ENCODE measurements around the gene LSAMP. TPM values are rescaled to one million over a fixed set of nuclear protein-coding genes. Genes with fewer than 3 reads are reported as not detected.

LSAMP gene
- total and polyA plus RNA-seq, 2 of the 8 experiments (the other 6 are each of a cell fraction or from before 2014, with no cell fraction given) = 1.8 to 5.7 TPM

DNA sequence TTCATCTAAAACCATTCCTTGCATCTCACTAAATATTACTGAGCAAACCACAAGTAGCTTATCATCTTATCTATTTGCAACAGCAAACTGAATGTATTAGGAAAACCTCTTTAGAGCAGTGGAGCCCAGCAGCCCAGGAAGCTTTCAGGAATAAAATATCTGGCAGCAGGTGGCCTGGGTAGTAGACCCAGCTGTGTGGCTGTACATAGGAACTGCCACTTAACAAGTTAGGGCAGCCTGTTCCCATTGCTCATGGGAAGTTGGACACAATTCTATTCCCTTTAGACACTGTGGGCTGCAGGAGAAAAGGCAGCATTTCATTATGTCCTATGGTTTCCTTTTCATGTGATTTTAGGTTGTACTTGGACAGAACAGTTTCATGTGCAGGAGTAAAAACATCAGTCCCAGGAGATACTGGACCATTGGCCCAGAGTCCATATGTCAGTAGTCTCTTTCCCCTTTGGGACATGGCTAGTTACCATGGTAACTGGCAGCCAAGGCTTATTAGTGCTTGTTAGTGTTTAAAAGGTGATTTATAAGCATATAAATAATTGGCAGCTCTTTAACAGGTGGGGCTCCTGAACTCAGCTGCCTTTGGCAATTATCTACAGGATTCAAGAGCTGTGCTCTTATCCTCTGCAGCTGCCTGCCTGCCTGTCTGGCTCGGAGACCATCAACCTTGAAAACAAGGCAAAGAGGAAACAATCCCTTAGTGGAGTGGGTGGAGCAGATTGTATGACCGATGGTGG lies 28.9 kb upstream of the LSAMP start:
- Histone ChIP-seq H3K9ac (replicated peaks in 1 of 4; ENCODE audit: extremely low read depth in 1 of 4, low read depth in 3 of 4, low read length in 3 of 4) (no peak overlapping the region), H4K8ac (ENCODE audit: extremely low read depth, insufficient read depth, low read length) (no peak overlapping the region), H3K4me3 (ENCODE audit: extremely low read depth in 1 of 4, insufficient read depth in 2 of 4, low read depth in 3 of 4, low read length in 4 of 4) (no peak overlapping the region), H3K23me2 (ENCODE audit: low read depth, low read length) (no peaks in the 10 kb centered on the region; the same call in 1 of the 2 replicates), H3K27me3 (replicated peaks in 1 of 4; ENCODE audit: control insufficient read depth in 3 of 4, extremely low read depth in 1 of 4, insufficient read depth in 3 of 4, low read length in 3 of 4) (no peaks in the 10 kb centered on the region), H3K4me2 (ENCODE audit: insufficient read depth in 1 of 2, low read depth in 2 of 2, low read length in 2 of 2) (no peak overlapping the region), H2BK5ac (ENCODE audit: low read depth, low read length) (no peak overlapping the region), H3K79me2 (ENCODE audit: control insufficient read depth in 1 of 2, insufficient read depth in 2 of 2, low read length in 2 of 2) (no peaks in the 10 kb centered on the region), H2BK120ac (replicated peaks; ENCODE audit: low read depth, low read length) (no peak overlapping the region), H4K5ac (ENCODE audit: insufficient read length, low read depth, low read length) (no peak overlapping the region), H3K79me1 (ENCODE audit: low read depth, low read length) (no peaks in the 10 kb centered on the region), H4K91ac (replicated peaks; ENCODE audit: insufficient read length, low read length) (no peak overlapping the region), H3K27ac (ENCODE audit: low read depth, low read length) (no peak overlapping the region), H4K20me1 (replicated peaks in 1 of 2; ENCODE audit: control insufficient read depth in 1 of 2, insufficient read depth in 2 of 2, low read length in 2 of 2) (no peaks in the 10 kb centered on the region), H3K14ac (ENCODE audit: insufficient read length) (no peak overlapping the region), H2BK20ac (ENCODE audit: low read length) (no peak overlapping the region), H2AFZ (ENCODE audit: low read length) (no peak overlapping the region), H2BK15ac (ENCODE audit: low read length) (no peak overlapping the region), H3K56ac (replicated peaks; ENCODE audit: insufficient read length, low read depth, low read length) (no peak overlapping the region), H2BK12ac (ENCODE audit: low read depth, low read length) (no peak overlapping the region), H3K23ac (ENCODE audit: insufficient read length) (no peak overlapping the region), H2AK5ac (ENCODE audit: low read depth, low read length) (no peak overlapping the region), H3K4ac (replicated peaks; ENCODE audit: insufficient read length, low read depth, low read length) (no peak overlapping the region), H3K18ac (ENCODE audit: extremely low read depth, low read length) (no peak overlapping the region), H3K36me3 (ENCODE audit: control insufficient read depth in 2 of 4, insufficient read depth in 4 of 4, low read length in 3 of 4) (no peaks in the 10 kb centered on the region), H3K4me1 (replicated peaks in 1 of 4; ENCODE audit: control insufficient read depth in 3 of 4, insufficient read depth in 4 of 4, low read length in 3 of 4) (peaks cover 0 to 4% (median 0%) of the 10 kb centered on the region in 4 experiments; a peak in 1 of 7 replicates), H3K9me3 (ENCODE audit: insufficient read depth in 2 of 2, low read depth in 1 of 2, low read length in 1 of 2) (peaks cover 7 to 10% of the 10 kb centered on the region in 2 experiments)
- CTCF ChIA-PET (ENCODE audit: partially characterized antibody) = interaction anchor here (0.8 to 1.4 kb wide), 3 partner anchors 12 to 283 kb away, joined by 4 read pairs; no protein-coding TSS in a partner anchor
- no peak for FAIRE-seq
- POLR2A ChIA-PET (ENCODE audit: partially characterized antibody) = no interaction called here
- DNase-seq (ENCODE audit: low read depth in 1 of 2, low spot score in 2 of 2) = no peak
- WGBS, 2 experiments (ENCODE audit: extremely low coverage in 1 of 2, insufficient coverage in 1 of 2, insufficient read length in 1 of 2, insufficient replicate concordance in 2 of 2, low coverage in 1 of 2, low lambda C conversion rate in 2 of 2, missing lambda C conversion rate in 1 of 2) = 88% methylated on average over 2 of the region's 2 CpGs; no CpG with 5 or more reads in 1 of the 2 experiments
- no peak for TF ChIP-seq TAF7 (optimal IDR thresholded peaks at IDR 0.05; ENCODE audit: borderline replicate concordance, low read depth, low read length)

Measured in H1 (cell line).